Neural cell (in vitro differentiated cells): ENCODE data around the gene ERBB4. TPM values are rescaled to one million over a fixed set of nuclear protein-coding genes. Genes with fewer than 3 reads are reported as not detected.

Experiments
- H2AFZ ChIP-seq: fragments of 200-600, 300-800 bp; sonication (generic), shearing (Covaris generic); 2 replicates; pipeline ENCODE4 v1.6.0; 2014; ENCODE audit warnings: low read depth, mild to moderate bottlenecking, antibody characterized with exemption, low read length, moderate library complexity
- H3F3A ChIP-seq: fragments of 200-600 bp; shearing (Covaris generic); 2 replicates; pipeline ENCODE4 v1.6.1; 2016; ENCODE audit warnings: mild to moderate bottlenecking, moderate library complexity, mixed read lengths, antibody characterized with exemption, low read length; ENCODE audit not compliant: insufficient read depth, poor library complexity, severe bottlenecking
- H3K27ac ChIP-seq: fragments of 200-600, 300-800 bp; sonication (generic), shearing (Covaris generic); 2 replicates; pipeline ENCODE4 v1.5.1; 2014; ENCODE audit warnings: mild to moderate bottlenecking, low read length, moderate library complexity
- H3K27me3 ChIP-seq: fragments of 300-800, 200-600 bp; sonication (generic), shearing (Covaris generic); 2 replicates; pipeline ENCODE4 v1.6.0; 2014; ENCODE audit warnings: mild to moderate bottlenecking, low read depth, low read length, moderate library complexity; ENCODE audit not compliant: insufficient read depth
- H3K36me3 ChIP-seq: fragments of 300-800, 200-600 bp; sonication (generic), shearing (Covaris generic); 2 replicates; pipeline ENCODE4 v1.5.1; 2014; ENCODE audit warnings: mild to moderate bottlenecking, antibody characterized with exemption, low read length, moderate library complexity; ENCODE audit not compliant: insufficient read depth
- H3K4me2 ChIP-seq: fragments of 300-800, 200-600 bp; sonication (generic), shearing (Covaris generic); 2 replicates; pipeline ENCODE4 v1.6.0; 2014; ENCODE audit warnings: mild to moderate bottlenecking, low read length
- H3K4me3 ChIP-seq: fragments of 300-800, 200-600 bp; sonication (generic), shearing (Covaris generic); 2 replicates; pipeline ENCODE4 v1.5.1; 2014; ENCODE audit warnings: mild to moderate bottlenecking, low read length, moderate library complexity
- H3K79me2 ChIP-seq: fragments of 200-600 bp; shearing (Covaris generic); replicated peaks from 2 replicates; pipeline ENCODE4 v1.6.0; 2014; ENCODE audit warnings: mild to moderate bottlenecking, low read length, moderate library complexity; ENCODE audit not compliant: insufficient read depth
- H3K9ac ChIP-seq: fragments of 300-800, 200-600 bp; sonication (generic), shearing (Covaris generic); 2 replicates; pipeline ENCODE4 v1.6.1; 2016; ENCODE audit warnings: mild to moderate bottlenecking, low read length, mixed read lengths
- H3K9me2 ChIP-seq: fragments of 200-600 bp; shearing (Covaris generic); 2 replicates; pipeline ENCODE4 v1.6.1; 2016; ENCODE audit warnings: mild to moderate bottlenecking, low read length, mixed read lengths; ENCODE audit not compliant: insufficient read depth
- H3K9me3 ChIP-seq: fragments of 200-600, 300-800 bp; sonication (generic), shearing (Covaris generic); 2 replicates; pipeline ENCODE4 v1.6.1; 2016; ENCODE audit warnings: mild to moderate bottlenecking, mixed run types, low read length, moderate library complexity, mixed read lengths
- H4K20me1 ChIP-seq: fragments of 200-600 bp; shearing (Covaris generic); 2 replicates; pipeline ENCODE4 v1.6.1; 2016; ENCODE audit warnings: mild to moderate bottlenecking, mixed run types; ENCODE audit not compliant: insufficient read depth
- EP300 ChIP-seq: fragments of 450-650 bp; conservative IDR thresholded peaks from 2 replicates; pipeline ENCODE4 v1.6.1; 2014; ENCODE audit warnings: antibody characterized with exemption, mild to moderate bottlenecking, moderate library complexity; ENCODE audit not compliant: poor library complexity, severe bottlenecking
- EZH2 ChIP-seq: fragments of 200-600, 300-800 bp; shearing (Covaris generic), sonication (generic); IDR thresholded peaks from 2 replicates; pipeline ENCODE4 v1.6.1; 2014; ENCODE audit warnings: antibody characterized with exemption, low read length, borderline replicate concordance, mild to moderate bottlenecking; ENCODE audit not compliant: insufficient read depth, poor library complexity, severe bottlenecking
- MXI1 ChIP-seq: fragments of 450-650 bp; conservative IDR thresholded peaks from 2 replicates; pipeline ENCODE4 v1.6.1; 2014; ENCODE audit warnings: antibody characterized with exemption, mild to moderate bottlenecking; ENCODE audit not compliant: poor library complexity, severe bottlenecking
- POLR2AphosphoS5 ChIP-seq: IDR thresholded peaks from 2 replicates; pipeline ENCODE4 v1.6.1; 2012
- RAD21 ChIP-seq: fragments of 450-650 bp; conservative IDR thresholded peaks from 2 replicates; pipeline ENCODE4 v1.6.1; 2014; ENCODE audit warnings: antibody characterized with exemption, mild to moderate bottlenecking, moderate library complexity
- SMC3 ChIP-seq: fragments of 450-650 bp; conservative IDR thresholded peaks from 2 replicates; pipeline ENCODE4 v1.6.1; 2014; ENCODE audit warnings: antibody characterized with exemption, mild to moderate bottlenecking, moderate library complexity; ENCODE audit not compliant: poor library complexity
- polyA plus RNA-seq: library from polyadenylated mRNA; depleted of rRNA; stranded (reverse); fragments of >200 nt; gene quantifications from 2 replicates; pipeline ENCODE4 v1.2.3, GENCODE V29; 2014
- TF ChIP-seq, protein P1 (sequence below): fragments of 450-650 bp; IDR thresholded peaks from 2 replicates; pipeline ENCODE4 v1.5.1; 2014; ENCODE audit warnings: antibody characterized with exemption, mild to moderate bottlenecking, moderate library complexity; ENCODE audit not compliant: poor library complexity, severe bottlenecking
- TF ChIP-seq, protein P2 (sequence below): IDR thresholded peaks from 2 replicates; pipeline ENCODE4 v1.6.1; 2012; ENCODE audit warnings: borderline replicate concordance

Gene ERBB4
- polyA plus RNA-seq, 1 donor from 2014 or later, result 0.69 TPM

DNA sequence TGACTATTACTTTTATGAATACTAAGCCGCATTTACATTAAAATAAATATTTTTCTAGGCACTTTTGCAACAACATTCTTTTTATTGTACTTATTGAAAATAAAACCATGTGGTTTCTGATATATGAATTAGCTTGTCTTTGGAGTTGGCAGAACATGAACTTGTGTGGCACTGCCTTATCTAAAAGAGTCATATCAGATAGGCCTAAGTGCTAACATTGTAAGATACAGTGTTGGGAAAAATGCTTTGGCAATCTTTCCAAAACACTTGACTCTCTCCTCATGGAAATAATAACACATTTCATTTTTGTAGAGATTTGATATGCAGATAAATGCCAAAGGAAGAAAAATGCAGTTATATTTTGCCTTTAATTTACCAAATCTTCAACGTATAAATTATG is 191.7 kb downstream of the ERBB4 start:
- Histone ChIP-seq H3K79me2 (no peaks in the 10 kb centered on the region), H3K4me3 (no peak overlapping the region), H3K27me3 (no peaks in the 10 kb centered on the region), H3K9me2 (no peaks in the 10 kb centered on the region), H3F3A (no peaks in the 10 kb centered on the region), H4K20me1 (no peaks in the 10 kb centered on the region), H3K9ac (no peak overlapping the region), H3K27ac (no peak overlapping the region), H3K36me3 (no peaks in the 10 kb centered on the region), H3K9me3 (no peaks in the 10 kb centered on the region), H3K4me2 (no peak overlapping the region), H2AFZ (no peak overlapping the region)
- TF ChIP-seq POLR2AphosphoS5 (no peak), EP300 (no peak), MXI1 (no peak)
- TF ChIP-seq, protein P1, sequence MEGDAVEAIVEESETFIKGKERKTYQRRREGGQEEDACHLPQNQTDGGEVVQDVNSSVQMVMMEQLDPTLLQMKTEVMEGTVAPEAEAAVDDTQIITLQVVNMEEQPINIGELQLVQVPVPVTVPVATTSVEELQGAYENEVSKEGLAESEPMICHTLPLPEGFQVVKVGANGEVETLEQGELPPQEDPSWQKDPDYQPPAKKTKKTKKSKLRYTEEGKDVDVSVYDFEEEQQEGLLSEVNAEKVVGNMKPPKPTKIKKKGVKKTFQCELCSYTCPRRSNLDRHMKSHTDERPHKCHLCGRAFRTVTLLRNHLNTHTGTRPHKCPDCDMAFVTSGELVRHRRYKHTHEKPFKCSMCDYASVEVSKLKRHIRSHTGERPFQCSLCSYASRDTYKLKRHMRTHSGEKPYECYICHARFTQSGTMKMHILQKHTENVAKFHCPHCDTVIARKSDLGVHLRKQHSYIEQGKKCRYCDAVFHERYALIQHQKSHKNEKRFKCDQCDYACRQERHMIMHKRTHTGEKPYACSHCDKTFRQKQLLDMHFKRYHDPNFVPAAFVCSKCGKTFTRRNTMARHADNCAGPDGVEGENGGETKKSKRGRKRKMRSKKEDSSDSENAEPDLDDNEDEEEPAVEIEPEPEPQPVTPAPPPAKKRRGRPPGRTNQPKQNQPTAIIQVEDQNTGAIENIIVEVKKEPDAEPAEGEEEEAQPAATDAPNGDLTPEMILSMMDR, result no peak

DNA sequence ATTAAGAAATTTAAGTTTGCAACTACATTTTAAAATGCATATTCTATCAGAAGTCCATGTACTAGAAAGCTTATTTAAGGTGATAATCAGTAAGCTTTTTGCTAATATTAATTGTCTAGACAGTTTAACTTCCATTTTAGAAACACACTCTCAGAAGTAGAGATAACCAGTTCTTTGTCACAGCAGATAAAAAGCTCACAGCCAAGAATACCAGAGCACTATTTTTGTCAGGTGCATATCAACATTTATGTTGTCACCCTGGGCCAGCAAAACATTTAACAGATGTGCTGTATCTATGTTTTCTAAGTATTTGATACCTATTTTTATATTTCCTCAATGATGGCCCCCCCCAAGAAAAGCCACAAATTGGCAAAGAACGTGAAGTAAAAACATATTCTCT is 192.6 kb downstream of the ERBB4 start:
- Histone ChIP-seq H3K36me3 (no peaks in the 10 kb centered on the region), H3K79me2 (no peaks in the 10 kb centered on the region), H3K9ac (no peak overlapping the region), H3K27ac (no peak overlapping the region), H3K9me3 (no peaks in the 10 kb centered on the region), H4K20me1 (no peaks in the 10 kb centered on the region), H2AFZ (no peak overlapping the region), H3K4me2 (no peak overlapping the region), H3K9me2 (no peaks in the 10 kb centered on the region), H3K27me3 (no peaks in the 10 kb centered on the region), H3F3A (no peaks in the 10 kb centered on the region), H3K4me3 (no peak overlapping the region)
- TF ChIP-seq, protein P1, result no peak
- TF ChIP-seq EP300 (no peak), EZH2 (no peak), RAD21 (no peak), MXI1 (no peak), SMC3 (no peak), POLR2AphosphoS5 (no peak)
- TF ChIP-seq, protein P2, sequence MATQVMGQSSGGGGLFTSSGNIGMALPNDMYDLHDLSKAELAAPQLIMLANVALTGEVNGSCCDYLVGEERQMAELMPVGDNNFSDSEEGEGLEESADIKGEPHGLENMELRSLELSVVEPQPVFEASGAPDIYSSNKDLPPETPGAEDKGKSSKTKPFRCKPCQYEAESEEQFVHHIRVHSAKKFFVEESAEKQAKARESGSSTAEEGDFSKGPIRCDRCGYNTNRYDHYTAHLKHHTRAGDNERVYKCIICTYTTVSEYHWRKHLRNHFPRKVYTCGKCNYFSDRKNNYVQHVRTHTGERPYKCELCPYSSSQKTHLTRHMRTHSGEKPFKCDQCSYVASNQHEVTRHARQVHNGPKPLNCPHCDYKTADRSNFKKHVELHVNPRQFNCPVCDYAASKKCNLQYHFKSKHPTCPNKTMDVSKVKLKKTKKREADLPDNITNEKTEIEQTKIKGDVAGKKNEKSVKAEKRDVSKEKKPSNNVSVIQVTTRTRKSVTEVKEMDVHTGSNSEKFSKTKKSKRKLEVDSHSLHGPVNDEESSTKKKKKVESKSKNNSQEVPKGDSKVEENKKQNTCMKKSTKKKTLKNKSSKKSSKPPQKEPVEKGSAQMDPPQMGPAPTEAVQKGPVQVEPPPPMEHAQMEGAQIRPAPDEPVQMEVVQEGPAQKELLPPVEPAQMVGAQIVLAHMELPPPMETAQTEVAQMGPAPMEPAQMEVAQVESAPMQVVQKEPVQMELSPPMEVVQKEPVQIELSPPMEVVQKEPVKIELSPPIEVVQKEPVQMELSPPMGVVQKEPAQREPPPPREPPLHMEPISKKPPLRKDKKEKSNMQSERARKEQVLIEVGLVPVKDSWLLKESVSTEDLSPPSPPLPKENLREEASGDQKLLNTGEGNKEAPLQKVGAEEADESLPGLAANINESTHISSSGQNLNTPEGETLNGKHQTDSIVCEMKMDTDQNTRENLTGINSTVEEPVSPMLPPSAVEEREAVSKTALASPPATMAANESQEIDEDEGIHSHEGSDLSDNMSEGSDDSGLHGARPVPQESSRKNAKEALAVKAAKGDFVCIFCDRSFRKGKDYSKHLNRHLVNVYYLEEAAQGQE, result no peak
